ENCODE results near the gene CCDC85A. TPM values are rescaled to one million over a fixed set of nuclear protein-coding genes. Genes with fewer than 3 reads are reported as not detected.

CCDC85A gene
- total RNA-seq, 1 donor from 2014 or later, result not detected

GRCh38 chr2:56326346-56326741, 142.6 kb downstream of the CCDC85A start:
- CTCF ChIA-PET, result no interaction called here
- ATAC-seq (ENCODE audit: low read depth), result no peak
- H3K27ac Mint-ChIP-seq, result no peak overlapping the region

GRCh38 chr2:56331810-56332209, 148.0 kb downstream of the CCDC85A start:
- H3K4me3 Mint-ChIP-seq, result no peak overlapping the region
- H3K27me3 Mint-ChIP-seq, result no peaks in the 10 kb centered on the region
- no peak overlapping the region for H3K27ac Mint-ChIP-seq
- no peak for TF ChIP-seq CTCF (IDR thresholded peaks at IDR 0.05)
- ChIA-PET CTCF (no interaction called here), POLR2A (interaction anchor here (0.6 kb wide), 1 partner anchor 19 kb away, joined by 3 read pairs; no protein-coding TSS in a partner anchor)
- ATAC-seq (ENCODE audit: low read depth), result no peak
- DNase-seq, result no peak
- intact Hi-C loops (cut with micrococcal nuclease), result no loop called here
- no peaks in the 10 kb centered on the region for H3K4me1 Mint-ChIP-seq
- H3K36me3 Mint-ChIP-seq (ENCODE audit: low read depth), result no peaks in the 10 kb centered on the region
- no peaks in the 10 kb centered on the region for H3K9me3 Mint-ChIP-seq

More at GRCh38 chr2:56326346-56326741, 142.6 kb downstream of the CCDC85A start:
- intact Hi-C loops (cut with micrococcal nuclease), result no loop called here
- no peak overlapping the region for H3K4me3 Mint-ChIP-seq
- DNase-seq, result no peak
- TF ChIP-seq CTCF (IDR thresholded peaks at IDR 0.05), result no peak
- H3K27me3 Mint-ChIP-seq, result no peaks in the 10 kb centered on the region
- no peaks in the 10 kb centered on the region for H3K9me3 Mint-ChIP-seq
- no peaks in the 10 kb centered on the region for H3K4me1 Mint-ChIP-seq
- H3K36me3 Mint-ChIP-seq (ENCODE audit: low read depth), result no peaks in the 10 kb centered on the region
- POLR2A ChIA-PET, result no interaction called here

GRCh38 chr2:56333812-56334485, 150.2 kb downstream of the CCDC85A start:
- H3K36me3 Mint-ChIP-seq (ENCODE audit: low read depth), result no peaks in the 10 kb centered on the region

GRCh38 chr2:56334622-56335021, 150.8 kb downstream of the CCDC85A start:
- Mint-ChIP-seq H3K9me3 (no peaks in the 10 kb centered on the region), H3K27ac (no peak overlapping the region), H3K4me1 (no peaks in the 10 kb centered on the region), H3K27me3 (no peaks in the 10 kb centered on the region), H3K4me3 (no peak overlapping the region), H3K36me3 (ENCODE audit: low read depth) (no peaks in the 10 kb centered on the region)
- TF ChIP-seq CTCF (IDR thresholded peaks at IDR 0.05), result no peak
- no peak for ATAC-seq (ENCODE audit: low read depth)
- CTCF ChIA-PET, result no interaction called here
- intact Hi-C loops (cut with micrococcal nuclease), result no loop called here
- POLR2A ChIA-PET, result no interaction called here
- no peak for DNase-seq

More at GRCh38 chr2:56333812-56334485, 150.2 kb downstream of the CCDC85A start:
- Mint-ChIP-seq H3K27me3 (no peaks in the 10 kb centered on the region), H3K27ac (no peak overlapping the region), H3K9me3 (no peaks in the 10 kb centered on the region), H3K4me1 (no peaks in the 10 kb centered on the region), H3K4me3 (no peak overlapping the region)
- TF ChIP-seq CTCF (IDR thresholded peaks at IDR 0.05), result no peak
- ChIA-PET CTCF (no interaction called here), POLR2A (no interaction called here)
- ATAC-seq (ENCODE audit: low read depth) (no peak), DNase-seq (no peak)
- intact Hi-C loops (cut with micrococcal nuclease), result no loop called here

GRCh38 chr2:56335101-56335500, 151.3 kb downstream of the CCDC85A start:
- DNase-seq (no peak), ATAC-seq (ENCODE audit: low read depth) (no peak)
- no peaks in the 10 kb centered on the region for H3K4me1 Mint-ChIP-seq
- H3K4me3 Mint-ChIP-seq, result no peak overlapping the region
- no peaks in the 10 kb centered on the region for H3K36me3 Mint-ChIP-seq (ENCODE audit: low read depth)
- intact Hi-C loops (cut with micrococcal nuclease), result no loop called here
- H3K27me3 Mint-ChIP-seq, result no peaks in the 10 kb centered on the region
- H3K27ac Mint-ChIP-seq, result no peak overlapping the region
- POLR2A ChIA-PET, result no interaction called here
- CTCF ChIA-PET, result no interaction called here
- TF ChIP-seq CTCF (IDR thresholded peaks at IDR 0.05), result no peak
- no peaks in the 10 kb centered on the region for H3K9me3 Mint-ChIP-seq

All from activated B cell treated with CpG ODN at 0.5 μM for 24 hours (primary cell).